ENCODE results near the gene UPP2. TPM values are rescaled to one million over a fixed set of nuclear protein-coding genes. Genes with fewer than 3 reads are reported as not detected.

Gene UPP2
- total RNA-seq (2022; extraction: Qiagen RNA extraction; ENCODE audit: low read depth), result not detected in 5 replicates

DNA sequence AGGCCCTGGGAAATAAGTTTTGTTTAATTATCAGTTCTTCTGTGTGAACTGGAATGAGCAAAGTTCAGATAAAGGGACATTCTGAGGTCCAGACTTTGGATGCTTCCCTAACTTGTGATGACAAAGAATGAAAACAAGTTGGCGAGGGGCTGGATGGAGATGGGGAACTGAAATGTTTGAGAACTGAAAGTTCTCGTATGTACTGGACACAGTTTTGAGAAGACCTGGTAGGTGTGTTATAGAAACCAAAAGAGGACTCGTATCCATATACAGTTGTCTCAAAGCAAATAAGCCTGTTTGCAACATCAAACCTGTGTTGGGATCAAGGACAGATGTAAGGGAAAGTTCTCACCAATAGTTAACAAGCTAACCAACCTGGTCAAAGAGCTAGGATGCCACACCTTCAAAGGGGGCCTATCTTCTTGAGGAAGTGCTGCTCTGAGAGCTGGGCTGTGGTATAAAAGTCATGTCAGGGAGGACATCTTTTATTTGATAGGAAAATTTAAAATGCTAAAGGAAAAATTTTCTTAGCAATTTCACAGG, at the start of gene UPP2:
Gene UPP2, plus strand, starts transcription at position 493 of the 543 bp plus-strand sequence. CDS start 188 bp downstream, outside the sequence.

Other genes starting within 250 kb of the UPP2 start
- gene ACVR1, start 225.5 kb upstream of the UPP2 start, total RNA-seq (2022; extraction: Qiagen RNA extraction; ENCODE audit: low read depth), result 21.8 to 26.7 TPM (median 26.4 TPM) in 5 replicates